Neutrophil (primary cell): ENCODE data around the gene DNAAF5.

Experiments
- H3K27ac ChIP-seq: fragments of 200-600 bp; sonication (generic); 2 replicates; pipeline ENCODE4 v1.5.1; 2016; ENCODE audit warnings: mild to moderate bottlenecking, moderate library complexity
- H3K27me3 ChIP-seq: fragments of 200-600 bp; sonication (generic); 2 replicates; pipeline ENCODE4 v1.6.0; 2016; ENCODE audit warnings: mild to moderate bottlenecking
- H3K36me3 ChIP-seq: fragments of 200-600 bp; sonication (generic); 2 replicates; pipeline ENCODE4 v1.5.1; 2017
- H3K4me1 ChIP-seq, 2 experiments: fragments of 200-600 bp in 1 of 2; sonication (generic) in 1 of 2; 1 replicate in 1 of 2; 2 replicates in 1 of 2; pipeline versions ENCODE4 v1.5.1 to v1.6.1; 2013 to 2016; ENCODE audit warnings: low read depth in 1 of 2, low read length in 1 of 2, mild to moderate bottlenecking in 1 of 2, moderate library complexity in 1 of 2; ENCODE audit not compliant: control insufficient read depth in 1 of 2, insufficient read depth in 1 of 2
- H3K4me3 ChIP-seq, 2 experiments: fragments of 200-600 bp in 1 of 2; sonication (generic) in 1 of 2; 1 replicate in 1 of 2; 2 replicates in 1 of 2; pipeline ENCODE4 v1.5.1; 2013 to 2016; ENCODE audit warnings: low read depth in 1 of 2, low read length in 1 of 2, mild to moderate bottlenecking in 1 of 2, moderate library complexity in 1 of 2
- H3K9me3 ChIP-seq: fragments of 200-600 bp; sonication (generic); 2 replicates; pipeline ENCODE4 v1.5.1; 2016
- TF ChIP-seq, protein P1 (sequence below): fragments of 200-600 bp; sonication (generic); IDR thresholded peaks from 2 replicates; pipeline ENCODE4 v1.5.1; 2016; ENCODE audit warnings: antibody characterized with exemption

DNAAF5 gene

DNA sequence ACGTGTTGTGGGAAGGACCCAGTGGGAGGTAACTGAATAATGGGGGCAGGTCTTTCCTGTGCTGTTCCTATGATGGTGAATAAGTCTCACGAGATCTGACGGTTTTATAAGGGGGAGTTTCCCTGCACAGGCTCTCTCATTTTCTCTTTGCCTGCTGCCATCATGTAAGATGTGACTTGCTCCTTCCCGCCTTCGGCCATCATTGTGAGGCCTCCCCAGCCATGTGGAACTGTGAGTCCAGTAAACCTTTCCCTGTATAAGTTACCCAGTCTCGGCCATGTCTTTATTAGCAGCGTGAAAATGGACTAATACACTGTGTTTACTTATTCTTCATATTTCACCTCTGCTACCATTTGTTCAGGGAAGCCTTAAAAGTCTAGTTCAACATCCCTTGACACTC is 2.2 kb upstream of the DNAAF5 start:
- H3K4me1 ChIP-seq: peaks cover 3 to 14% of the 10 kb centered on the region in 2 experiments
- H3K9me3 ChIP-seq: no peaks in the 10 kb centered on the region
- no peaks in the 10 kb centered on the region for H3K36me3 ChIP-seq
- TF ChIP-seq, protein P1, sequence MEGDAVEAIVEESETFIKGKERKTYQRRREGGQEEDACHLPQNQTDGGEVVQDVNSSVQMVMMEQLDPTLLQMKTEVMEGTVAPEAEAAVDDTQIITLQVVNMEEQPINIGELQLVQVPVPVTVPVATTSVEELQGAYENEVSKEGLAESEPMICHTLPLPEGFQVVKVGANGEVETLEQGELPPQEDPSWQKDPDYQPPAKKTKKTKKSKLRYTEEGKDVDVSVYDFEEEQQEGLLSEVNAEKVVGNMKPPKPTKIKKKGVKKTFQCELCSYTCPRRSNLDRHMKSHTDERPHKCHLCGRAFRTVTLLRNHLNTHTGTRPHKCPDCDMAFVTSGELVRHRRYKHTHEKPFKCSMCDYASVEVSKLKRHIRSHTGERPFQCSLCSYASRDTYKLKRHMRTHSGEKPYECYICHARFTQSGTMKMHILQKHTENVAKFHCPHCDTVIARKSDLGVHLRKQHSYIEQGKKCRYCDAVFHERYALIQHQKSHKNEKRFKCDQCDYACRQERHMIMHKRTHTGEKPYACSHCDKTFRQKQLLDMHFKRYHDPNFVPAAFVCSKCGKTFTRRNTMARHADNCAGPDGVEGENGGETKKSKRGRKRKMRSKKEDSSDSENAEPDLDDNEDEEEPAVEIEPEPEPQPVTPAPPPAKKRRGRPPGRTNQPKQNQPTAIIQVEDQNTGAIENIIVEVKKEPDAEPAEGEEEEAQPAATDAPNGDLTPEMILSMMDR: no peak
- H3K27me3 ChIP-seq: peaks cover 4% of the 10 kb centered on the region
- H3K4me3 ChIP-seq: no peak overlapping the region
- no peak overlapping the region for H3K27ac ChIP-seq

DNA sequence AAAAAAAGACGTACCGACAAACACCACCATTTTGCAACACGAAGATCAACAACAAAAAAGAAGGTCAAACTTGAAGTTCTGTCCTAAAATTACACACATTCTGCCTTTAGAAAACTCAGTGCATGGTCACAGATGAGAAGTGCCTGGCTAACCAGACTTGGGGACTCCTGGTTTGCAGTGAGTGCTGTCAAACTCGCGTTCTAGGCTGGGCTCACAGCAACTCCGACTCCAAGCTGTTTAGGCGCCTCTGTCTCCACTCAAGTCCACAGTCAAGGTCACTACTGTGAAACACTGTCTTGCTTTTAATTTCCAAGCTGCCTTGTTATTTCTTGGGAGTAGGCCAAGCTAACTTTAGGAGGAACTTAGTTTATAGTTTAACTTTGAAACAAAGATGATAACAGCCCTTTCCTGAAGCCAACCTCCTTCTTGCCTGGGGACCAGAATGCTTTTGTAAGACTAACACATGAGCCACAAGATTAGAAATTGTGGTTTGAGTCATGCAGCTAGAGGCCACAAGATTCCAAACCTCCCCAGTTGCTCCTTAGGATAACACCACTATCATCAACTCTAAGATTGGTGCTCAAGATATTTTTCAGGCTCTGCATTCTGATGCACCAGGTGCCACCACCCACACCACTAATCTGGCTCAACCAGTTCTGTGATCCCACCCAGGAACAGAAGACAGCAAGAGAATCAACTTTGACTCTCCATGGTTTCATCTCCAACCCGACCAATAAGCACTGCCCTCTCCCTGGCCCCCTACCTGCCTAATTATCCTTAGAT is 1.1 kb upstream of the DNAAF5 start:
- H3K4me1 ChIP-seq: peaks cover 3 to 14% of the 10 kb centered on the region in 2 experiments
- H3K4me3 ChIP-seq: no peak overlapping the region
- H3K27ac ChIP-seq: no peak overlapping the region
- H3K27me3 ChIP-seq: peaks cover 4% of the 10 kb centered on the region
- TF ChIP-seq, protein P1: no peak
- no peaks in the 10 kb centered on the region for H3K9me3 ChIP-seq
- no peaks in the 10 kb centered on the region for H3K36me3 ChIP-seq

- Histone ChIP-seq H3K4me1 (peaks cover 3 to 14% of the 10 kb centered on the region in 2 experiments), H3K27me3 (peaks cover 4% of the 10 kb centered on the region), H3K9me3 (no peaks in the 10 kb centered on the region), H3K4me3 (peak overlapping the region; percentile 63 to 74), H3K27ac (no peak overlapping the region), H3K36me3 (no peaks in the 10 kb centered on the region)
- TF ChIP-seq, protein P1: no peak
These were observed 280 bp downstream of the DNAAF5 start for GRCh38 chr7:726854-727103.

- Histone ChIP-seq H3K27me3 (peaks cover 4% of the 10 kb centered on the region), H3K4me3 (peak within 1 kb of the TSS; percentile 63 to 74), H3K27ac (no peak within 1 kb of the TSS), H3K9me3 (no peaks in the 10 kb centered on the region), H3K4me1 (peaks cover 3 to 14% of the 10 kb centered on the region in 2 experiments), H3K36me3 (no peaks in the 10 kb centered on the region)
- TF ChIP-seq, protein P1: no peak
These were observed 756 bp downstream of the DNAAF5 start, which contains the start of gene PRKAR1B for GRCh38 chr7:727104-727805. Gene PRKAR1B, minus strand, starts transcription at chr7:727281. Its CDS starts 15,776 bp downstream, at chr7:711505.

DNA sequence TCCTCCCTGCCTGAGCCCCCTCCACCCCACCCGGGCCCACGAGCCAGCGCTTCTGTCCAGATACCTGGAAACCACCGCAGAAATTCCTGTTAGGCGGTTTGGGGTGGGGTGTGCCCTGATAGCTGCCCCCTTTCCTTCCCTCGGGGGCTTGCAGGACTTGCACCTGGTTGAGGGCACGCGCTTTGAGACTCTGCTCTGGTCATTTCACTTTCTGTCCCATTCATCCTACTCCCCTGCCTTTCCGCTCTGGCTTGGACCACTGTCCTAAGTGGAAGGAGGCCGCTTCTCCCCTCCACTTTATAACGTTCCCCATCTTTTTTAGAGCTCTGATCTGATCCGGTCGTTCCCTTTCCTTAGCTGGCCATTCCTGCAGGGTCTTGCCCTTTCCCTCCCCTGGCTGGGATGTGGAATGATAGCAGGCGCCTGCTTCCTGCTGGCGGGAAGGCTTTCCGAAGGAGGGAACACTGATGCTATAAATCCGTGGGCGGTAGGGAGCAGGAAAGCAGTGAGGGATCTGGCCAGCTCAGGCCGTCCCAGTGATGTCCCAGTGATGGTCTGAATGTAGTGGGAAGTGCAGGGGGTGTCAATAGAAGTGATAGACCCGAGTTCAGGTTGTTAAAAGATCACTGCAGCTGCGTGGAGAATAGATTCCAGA is 1.4 kb downstream of the DNAAF5 start:
- Histone ChIP-seq H3K9me3 (no peaks in the 10 kb centered on the region), H3K27ac (no peak overlapping the region), H3K36me3 (no peaks in the 10 kb centered on the region), H3K4me1 (peaks cover 3 to 14% of the 10 kb centered on the region in 2 experiments), H3K27me3 (peaks cover 4% of the 10 kb centered on the region), H3K4me3 (no peak overlapping the region)
- TF ChIP-seq, protein P1: no peak
